GM13976 (cell line): Measurements from ENCODE around the gene ANKRD31.

ENCODE experiments used
- DNase-seq: peaks from one replicate; pipeline ENCODE4 v3.0.0; 2012; ENCODE audit warnings: low spot score
- CTCF ChIP-seq: IDR thresholded peaks from 2 replicates; pipeline ENCODE4 v1.5.1; 2012; ENCODE audit warnings: borderline replicate concordance, mild to moderate bottlenecking; ENCODE audit not compliant: insufficient read depth; ENCODE audit errors: extremely low read depth, missing control alignments, control extremely low read depth
- in situ Hi-C: fragments of 300-500 bp; cut with MboI; formaldehyde crosslinking; loops from one replicate; pipeline ENCODE4 v1.12.0; 2022; ENCODE audit warnings: low sequenced_read_pairs, mixed read lengths, inconsistent platforms; ENCODE audit not compliant: unreplicated experiment

The ANKRD31 gene

GRCh38 chr5:75020016-75020656, 216.5 kb downstream of the ANKRD31 start:
- DNase-seq = no peak
- in situ Hi-C loops = no loop called here
- no peak for TF ChIP-seq CTCF

- TF ChIP-seq CTCF = no peak
- in situ Hi-C loops = no loop called here
- no peak for DNase-seq
Observed at GRCh38 chr5:75018805-75019587, 217.7 kb downstream of the ANKRD31 start.
